Kidney (tissue), 14 donors: ENCODE measurements around the gene RPS6KA2. TPM values are rescaled to one million over a fixed set of nuclear protein-coding genes. Genes with fewer than 3 reads are reported as not detected.
A peak's percentile ranks its signal among the peaks of the same experiment; 100 is the strongest.

Source experiments
- DNase-seq, 5 donors: peaks; one replicate each; pipeline ENCODE4 v3.0.0-alpha.2; 2013 to 2020
- FAIRE-seq: peaks from 2 replicates; lab custom pipeline; 2012; peaks lifted over from hg19 to GRCh38; lab: Jason Lieb, UNC
- H3K27ac ChIP-seq, 2 donors: one replicate each; pipeline ENCODE4 v1.7.0; 2013; ENCODE audit warnings: low read depth in 2 of 2, low read length in 2 of 2, inconsistent platforms in 1 of 2
- H3K27me3 ChIP-seq: one replicate; pipeline ENCODE4 v1.7.1; 2013; ENCODE audit warnings: low read length, inconsistent platforms; ENCODE audit not compliant: control insufficient read depth, insufficient read depth
- H3K36me3 ChIP-seq, 3 donors: one replicate each; pipeline versions ENCODE4 v1.7.0 to v1.7.1; 2013; ENCODE audit warnings: low read length in 3 of 3, control low read depth in 1 of 3, inconsistent platforms in 1 of 3; ENCODE audit not compliant: insufficient read depth in 3 of 3, control insufficient read depth in 2 of 3
- H3K4me1 ChIP-seq, 3 donors: one replicate each; pipeline versions ENCODE4 v1.7.0 to v1.7.1; 2013; ENCODE audit warnings: low read length in 3 of 3, inconsistent platforms in 1 of 3, low read depth in 1 of 3; ENCODE audit not compliant: control insufficient read depth in 2 of 3, insufficient read depth in 2 of 3
- H3K4me3 ChIP-seq, 3 donors: one replicate each; pipeline versions ENCODE4 v1.7.0 to v1.8.1; 2013; ENCODE audit warnings: low read length in 3 of 3, control low read depth in 1 of 3, inconsistent platforms in 1 of 3
- H3K9ac ChIP-seq, 3 donors: one replicate each; pipeline versions ENCODE4 v1.7.0 to v1.7.1; 2013; ENCODE audit warnings: low read length in 3 of 3, control low read depth in 1 of 3, inconsistent platforms in 1 of 3
- H3K9me3 ChIP-seq, 3 donors: one replicate each; pipeline versions ENCODE4 v1.7.0 to v1.7.1; 2013; ENCODE audit warnings: low read length in 3 of 3, control low read depth in 1 of 3, inconsistent platforms in 1 of 3; ENCODE audit not compliant: control insufficient read depth in 2 of 3, insufficient read depth in 1 of 3
- intact Hi-C: fragments of 100-400 bp; cut with DNase I; formaldehyde crosslinking; loops from one replicate; pipeline ENCODE4 v1.11.1; 2022
- polyA plus RNA-seq: library from polyadenylated mRNA; stranded (reverse); fragments of 350-450 nt; fragmentation: Illumina TruSeq; extraction: RNeasy Lipid Tissue Mini Kit (QIAGEN cat#74804); gene quantifications from one replicate; pipeline ENCODE4 v1.2.3, GENCODE V29; 2014; ENCODE audit warnings: low read depth, low replicate concordance; ENCODE audit not compliant: insufficient read depth
- total RNA-seq: library from RNA; stranded (reverse); fragmentation: NEBNext Ultra II Directional; extraction: Animal tissue kit (Norgen Biotek cat#: 25700); gene quantifications from one replicate; pipeline ENCODE4 v1.2.1, GENCODE V29; 2021
- TF ChIP-seq, protein P1 (sequence below): IDR thresholded peaks from 3 replicates; pipeline ENCODE4 v1.5.1; 2012; ENCODE audit warnings: mild to moderate bottlenecking, moderate library complexity, borderline replicate concordance; ENCODE audit not compliant: insufficient read depth; ENCODE audit errors: extremely low read depth
- donor health status: control.
- donor health status: control.
- donor health status: control.
- donor health status: control.
- donor health status: control.
- donor health status: DM: yes; HTN: yes; CAD: no.
- donor health status: Normal renal cell carcinoma (clear cell type).

The RPS6KA2 gene
- total and polyA plus RNA-seq, 2 donors from 2014 or later: 12.3 to 61.2 TPM

DNA sequence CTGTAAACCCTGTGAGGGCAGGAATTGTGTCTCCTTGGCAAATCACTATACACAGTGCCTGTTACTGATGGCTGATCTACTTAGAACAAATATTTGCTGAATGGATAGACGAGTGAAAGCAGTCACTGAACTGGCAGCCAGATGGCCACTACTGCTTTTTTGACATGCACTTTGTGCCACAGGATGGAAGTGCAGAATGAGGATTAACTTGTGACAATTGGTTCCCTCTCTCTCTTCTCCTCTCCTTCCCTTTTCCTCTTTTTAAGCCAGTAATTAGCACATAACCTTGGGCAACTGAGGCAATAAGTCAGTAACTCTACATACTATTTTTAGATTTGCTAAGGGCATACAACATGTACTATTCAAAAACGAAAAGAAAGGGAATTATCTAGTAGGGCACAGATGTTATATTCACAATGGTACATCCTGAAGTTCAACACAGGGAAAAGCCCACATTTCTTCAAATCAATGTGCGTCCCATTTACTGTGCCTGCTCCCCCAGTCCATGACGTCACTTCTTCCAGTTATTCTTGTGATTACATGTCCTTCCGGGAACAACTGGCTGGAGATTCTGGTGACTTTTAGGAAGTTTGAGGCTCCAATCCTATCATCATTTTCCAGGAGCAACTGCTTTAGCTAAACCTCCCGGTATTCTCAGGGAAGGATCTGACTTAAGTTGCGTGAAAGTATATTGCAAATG is 17.0 kb upstream of the RPS6KA2 start:
- no peaks in the 10 kb centered on the region for H3K36me3 ChIP-seq
- TF ChIP-seq, protein P1, sequence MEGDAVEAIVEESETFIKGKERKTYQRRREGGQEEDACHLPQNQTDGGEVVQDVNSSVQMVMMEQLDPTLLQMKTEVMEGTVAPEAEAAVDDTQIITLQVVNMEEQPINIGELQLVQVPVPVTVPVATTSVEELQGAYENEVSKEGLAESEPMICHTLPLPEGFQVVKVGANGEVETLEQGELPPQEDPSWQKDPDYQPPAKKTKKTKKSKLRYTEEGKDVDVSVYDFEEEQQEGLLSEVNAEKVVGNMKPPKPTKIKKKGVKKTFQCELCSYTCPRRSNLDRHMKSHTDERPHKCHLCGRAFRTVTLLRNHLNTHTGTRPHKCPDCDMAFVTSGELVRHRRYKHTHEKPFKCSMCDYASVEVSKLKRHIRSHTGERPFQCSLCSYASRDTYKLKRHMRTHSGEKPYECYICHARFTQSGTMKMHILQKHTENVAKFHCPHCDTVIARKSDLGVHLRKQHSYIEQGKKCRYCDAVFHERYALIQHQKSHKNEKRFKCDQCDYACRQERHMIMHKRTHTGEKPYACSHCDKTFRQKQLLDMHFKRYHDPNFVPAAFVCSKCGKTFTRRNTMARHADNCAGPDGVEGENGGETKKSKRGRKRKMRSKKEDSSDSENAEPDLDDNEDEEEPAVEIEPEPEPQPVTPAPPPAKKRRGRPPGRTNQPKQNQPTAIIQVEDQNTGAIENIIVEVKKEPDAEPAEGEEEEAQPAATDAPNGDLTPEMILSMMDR: no peak
- no peak overlapping the region for H3K9ac ChIP-seq
- no peak for DNase-seq
- FAIRE-seq: no peak
- H3K4me1 ChIP-seq: no peaks in the 10 kb centered on the region
- H3K9me3 ChIP-seq: peaks cover 0 to 6% (median 4%) of the 10 kb centered on the region in 3 donors
- no peaks in the 10 kb centered on the region for H3K27me3 ChIP-seq
- intact Hi-C loops: no loop called here
- no peak overlapping the region for H3K4me3 ChIP-seq
- no peak overlapping the region for H3K27ac ChIP-seq

DNA sequence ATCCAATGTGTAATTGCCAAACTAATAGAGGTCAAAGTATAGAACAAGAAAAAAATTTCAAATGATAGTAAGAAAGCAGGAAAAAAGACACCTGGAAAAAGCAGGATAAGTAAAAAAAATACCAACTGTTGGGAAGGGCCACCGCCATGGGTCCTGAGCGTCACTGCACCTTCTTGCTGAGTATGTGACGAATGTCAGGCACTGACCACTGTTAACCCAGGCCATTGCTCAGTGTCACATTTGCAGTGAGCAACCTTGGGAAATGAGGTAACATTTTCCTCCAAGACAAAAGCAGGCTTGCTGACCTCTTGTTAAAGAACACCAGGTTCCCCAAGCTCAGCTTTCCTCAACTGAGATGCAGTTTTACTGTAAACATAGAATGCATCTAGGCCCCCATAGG is 15.6 kb upstream of the RPS6KA2 start:
- Histone ChIP-seq H3K9ac (no peak overlapping the region), H3K4me3 (no peak overlapping the region), H3K4me1 (no peaks in the 10 kb centered on the region), H3K36me3 (no peaks in the 10 kb centered on the region), H3K9me3 (peaks cover 0 to 6% (median under 1%) of the 10 kb centered on the region in 3 donors), H3K27me3 (no peaks in the 10 kb centered on the region), H3K27ac (no peak overlapping the region)
- intact Hi-C loops: no loop called here
- FAIRE-seq: no peak
- DNase-seq: no peak
- TF ChIP-seq, protein P1: no peak

- FAIRE-seq (no peak), DNase-seq (peak in 2 of 5 donors; percentile 48 to 63)
- TF ChIP-seq, protein P1: no peak
- intact Hi-C loops: no loop called here
- H3K9ac ChIP-seq: no peak overlapping the region
- no peak overlapping the region for H3K27ac ChIP-seq
- H3K36me3 ChIP-seq: no peaks in the 10 kb centered on the region
- no peak overlapping the region for H3K4me3 ChIP-seq
- no peaks in the 10 kb centered on the region for H3K27me3 ChIP-seq
- H3K9me3 ChIP-seq: peaks cover 0 to 6% (median 0%) of the 10 kb centered on the region in 3 donors
- H3K4me1 ChIP-seq: no peaks in the 10 kb centered on the region
Measured at GRCh38 chr6:166640342-166641043, 13.4 kb upstream of the RPS6KA2 start.
